Measurements from ENCODE around the gene LILRB5. TPM values are rescaled to one million over a fixed set of nuclear protein-coding genes. Genes with fewer than 3 reads are reported as not detected.

LILRB5 gene
- polyA plus RNA-seq, 2 of the 4 experiments (the other 2 are of a cell fraction): not detected

DNA sequence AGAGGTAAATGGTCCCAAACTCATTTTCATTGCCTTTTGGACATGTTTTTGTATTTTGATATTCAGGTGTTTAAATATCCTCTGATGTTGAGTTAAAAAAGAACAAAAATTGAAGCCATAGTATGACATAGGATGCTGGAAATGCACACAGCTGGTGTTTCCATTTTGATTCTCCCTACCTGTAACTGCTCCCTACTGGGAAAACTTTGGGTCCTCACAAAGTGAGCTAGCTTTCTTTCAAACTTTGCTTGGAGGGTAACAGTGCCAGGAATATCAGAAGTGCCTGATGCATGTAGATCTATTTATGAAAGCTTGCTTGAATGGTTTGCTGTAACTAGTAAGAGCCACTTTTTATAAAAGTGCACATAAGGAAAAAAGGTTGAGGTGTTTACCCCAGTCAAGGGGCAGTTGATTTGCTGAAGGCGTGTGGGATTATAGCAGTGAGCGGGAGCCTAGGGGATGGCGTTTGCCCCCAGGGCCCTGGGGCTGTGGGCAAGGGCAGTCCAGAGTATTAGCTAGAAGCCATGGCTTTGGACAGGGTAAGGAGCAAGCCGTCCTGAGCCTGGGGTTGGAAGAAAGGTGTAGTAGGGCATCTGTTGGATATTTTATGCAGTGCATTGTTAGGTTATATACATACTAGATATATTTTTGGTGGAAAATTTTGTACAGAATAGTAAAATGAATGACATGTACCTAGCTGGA, 52.2 kb downstream of the LILRB5 start:
- Histone ChIP-seq H3K9me3 (no peaks in the 10 kb centered on the region), H3K4me3 (no peak overlapping the region), H3K4me1 (peaks cover 81% of the 10 kb centered on the region), H3K27ac (no peak overlapping the region), H3K4me2 (peak overlapping the region; percentile 93)
- POLR2A ChIA-PET: interaction anchor here (0.6 to 5.0 kb wide), 2 partner anchors 14 to 135 kb away, joined by 4 to 55 read pairs; partner anchors contain the start of genes MBOAT7 and TSEN34
- no peak for FAIRE-seq
- TF ChIP-seq POLR2AphosphoS2 (conservative IDR thresholded peaks at IDR 0.05; ENCODE audit: low read length) (peak; percentile 66; the same call in 1 of the 2 replicates), TFCP2L1 (CRISPR knock-in tag; IDR thresholded peaks at IDR 0.05) (0 out of 2 replicates have a peak, but pooled peaks have one; percentile 31), JUN (IDR thresholded peaks at IDR 0.05) (peak in 1 of 2 experiments; percentile 21; a peak in 1 of 5 replicates), SREBF2 (IDR thresholded peaks at IDR 0.05) (no peak), HOXA7 (CRISPR knock-in tag; IDR thresholded peaks at IDR 0.05) (peak; percentile 45; the same call in 1 of the 2 replicates), HOXB13 (CRISPR knock-in tag; IDR thresholded peaks at IDR 0.05; ENCODE audit: low read depth) (no peak), JUNB (IDR thresholded peaks at IDR 0.05) (no peak)
- TF ChIP-seq, protein P1, sequence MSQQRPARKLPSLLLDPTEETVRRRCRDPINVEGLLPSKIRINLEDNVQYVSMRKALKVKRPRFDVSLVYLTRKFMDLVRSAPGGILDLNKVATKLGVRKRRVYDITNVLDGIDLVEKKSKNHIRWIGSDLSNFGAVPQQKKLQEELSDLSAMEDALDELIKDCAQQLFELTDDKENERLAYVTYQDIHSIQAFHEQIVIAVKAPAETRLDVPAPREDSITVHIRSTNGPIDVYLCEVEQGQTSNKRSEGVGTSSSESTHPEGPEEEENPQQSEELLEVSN (IDR thresholded peaks at IDR 0.05; ENCODE audit: borderline replicate concordance, low read depth): no peak
- ATAC-seq: no peak
- DNase-seq (ENCODE audit: low read depth in 1 of 2, low spot score in 1 of 2): no peak
- 85% methylated on average over 4 of the region's 4 CpGs for WGBS (ENCODE audit: missing lambda C conversion rate)
- CTCF ChIA-PET: interaction anchor here (0.6 to 2.6 kb wide), 4 partner anchors 12 to 36 kb away, joined by 3 to 9 read pairs (median 3); partner anchors contain the start of gene MBOAT7

DNA sequence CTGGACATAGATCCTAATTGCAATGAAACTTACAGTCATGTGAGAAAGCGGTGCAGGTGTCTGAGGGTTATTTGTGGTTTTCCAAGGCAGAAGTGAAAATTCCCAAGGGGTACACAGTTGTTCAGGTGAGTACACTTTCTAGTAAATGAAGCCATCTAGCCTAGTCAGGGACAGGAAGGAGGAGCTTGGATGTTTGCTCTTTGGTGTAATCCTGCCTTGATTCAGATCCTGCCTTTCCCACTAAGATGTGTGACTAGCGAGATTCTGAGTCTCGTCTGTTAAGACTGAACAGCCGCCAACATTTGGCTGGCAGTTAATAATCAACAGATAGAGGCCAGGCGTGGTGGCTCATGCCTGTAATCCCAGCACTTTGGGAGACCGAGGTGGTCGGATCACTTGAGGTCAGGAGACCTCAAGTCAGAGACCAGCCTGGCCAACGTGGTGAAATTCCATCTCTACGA, 53.9 kb downstream of the LILRB5 start:
- ATAC-seq: no peak
- DNase-seq (ENCODE audit: low read depth in 1 of 2, low spot score in 1 of 2): peak in 1 of 2 experiments; percentile 49
- H3K4me3 ChIP-seq: peak overlapping the region; percentile 95
- no peak for FAIRE-seq
- peak overlapping the region; percentile 93 for H3K4me2 ChIP-seq
- H3K27ac ChIP-seq: peak overlapping the region; percentile 92 to 97
- H3K9me3 ChIP-seq: no peaks in the 10 kb centered on the region
- CTCF ChIA-PET: interaction anchor here (0.5 to 1.8 kb wide), 5 partner anchors 10 to 341 kb away, joined by 3 to 7 read pairs (median 3); no protein-coding TSS in a partner anchor
- POLR2A ChIA-PET: interaction anchor here (1.2 to 5.8 kb wide), 2 partner anchors 13 to 66 kb away, joined by 3 to 132 read pairs; partner anchors contain the start of genes CNOT3, MBOAT7 and TSEN34
- TF ChIP-seq FOSB (CRISPR knock-in tag; IDR thresholded peaks at IDR 0.05) (peak; percentile 23; the same call in 1 of the 2 replicates), TP53 (CRISPR knock-in tag; IDR thresholded peaks at IDR 0.05) (no peak)
- H3K4me1 ChIP-seq: peaks cover 67% of the 10 kb centered on the region
- WGBS (ENCODE audit: missing lambda C conversion rate): 19% methylated on average over 9 of the region's 9 CpGs

DNA sequence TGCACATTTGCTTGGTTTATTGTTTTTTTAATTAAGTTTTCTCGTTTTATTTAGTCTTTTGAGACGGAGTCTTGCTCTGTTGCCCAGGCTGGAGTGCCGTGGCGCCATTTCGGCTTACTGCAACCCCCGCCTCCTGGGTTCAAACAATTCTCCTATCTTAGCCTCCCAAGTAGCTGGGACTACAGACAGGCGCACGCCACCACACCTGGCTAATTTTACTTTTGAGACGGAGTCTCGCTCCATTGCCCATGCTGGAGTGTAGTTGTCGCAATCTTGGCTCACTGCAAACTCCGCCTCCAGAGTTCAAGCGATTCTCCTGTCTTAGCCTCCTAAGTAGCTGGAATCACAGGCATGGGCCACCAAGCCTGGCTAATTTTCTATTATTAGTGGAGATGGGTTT, 55.1 kb downstream of the LILRB5 start:
- FAIRE-seq (no peak), DNase-seq (ENCODE audit: low read depth in 1 of 2, low spot score in 1 of 2) (no peak), ATAC-seq (no peak)
- WGBS (ENCODE audit: missing lambda C conversion rate): 33% methylated on average over 13 of the region's 13 CpGs
- H3K4me2 ChIP-seq: peak overlapping the region; percentile 93
- POLR2A ChIA-PET: interaction anchor here (1.2 to 5.8 kb wide), 2 partner anchors 12 to 65 kb away, joined by 3 to 132 read pairs; partner anchors contain the start of genes CNOT3, MBOAT7 and TSEN34
- CTCF ChIA-PET: interaction anchor here (1.8 kb wide), 1 partner anchor 33 kb away, joined by 7 read pairs; no protein-coding TSS in a partner anchor
- TF ChIP-seq ZNF302 (CRISPR knock-in tag; IDR thresholded peaks at IDR 0.05) (no peak), CEBPB (IDR thresholded peaks at IDR 0.05) (peak in 1 of 2 experiments; percentile 44; a peak in 1 of 4 replicates), FOSB (CRISPR knock-in tag; IDR thresholded peaks at IDR 0.05) (0 out of 2 replicates have a peak, but pooled peaks have one; percentile 7)
- no peaks in the 10 kb centered on the region for H3K9me3 ChIP-seq
- H3K4me1 ChIP-seq: peaks cover 55% of the 10 kb centered on the region
- peak overlapping the region; percentile 92 to 97 for H3K27ac ChIP-seq
- peak overlapping the region; percentile 95 for H3K4me3 ChIP-seq

DNA sequence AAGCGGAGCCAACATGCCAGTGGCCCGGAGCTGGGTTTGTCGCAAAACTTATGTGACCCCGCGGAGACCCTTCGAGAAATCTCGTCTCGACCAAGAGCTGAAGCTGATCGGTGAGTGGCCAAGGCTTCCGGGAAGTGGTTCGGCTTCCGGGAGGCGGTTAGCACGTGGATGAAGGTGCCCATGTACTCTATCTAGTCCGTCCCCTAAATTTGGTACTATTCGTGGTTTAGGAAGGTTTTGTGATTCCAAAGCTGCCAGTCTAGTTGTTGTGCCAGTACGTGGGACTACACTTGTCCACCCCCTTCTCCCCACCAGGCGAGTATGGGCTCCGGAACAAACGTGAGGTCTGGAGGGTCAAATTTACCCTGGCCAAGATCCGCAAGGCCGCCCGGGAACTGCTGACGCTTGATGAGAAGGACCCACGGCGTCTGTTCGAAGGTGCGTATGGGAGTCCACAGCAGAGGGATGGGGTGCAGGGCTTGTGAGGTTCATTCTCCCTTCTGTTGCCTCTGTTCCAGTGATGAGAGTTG, 55.8 kb downstream of the LILRB5 start:
- TF ChIP-seq MYC (IDR thresholded peaks at IDR 0.05; ENCODE audit: borderline replicate concordance, low read length) (0 out of 2 replicates have a peak, but pooled peaks have one; percentile 30), HOXB13 (CRISPR knock-in tag; IDR thresholded peaks at IDR 0.05; ENCODE audit: low read depth) (no peak), RARB (CRISPR knock-in tag; IDR thresholded peaks at IDR 0.05) (peak; percentile 81), HEYL (CRISPR knock-in tag; IDR thresholded peaks at IDR 0.05) (no peak), TP53 (CRISPR knock-in tag; IDR thresholded peaks at IDR 0.05) (0 out of 2 replicates have a peak, but pooled peaks have one; percentile 61), ZNF302 (CRISPR knock-in tag; IDR thresholded peaks at IDR 0.05) (no peak), SMC3 (IDR thresholded peaks at IDR 0.05) (no peak), FOXS1 (CRISPR knock-in tag; IDR thresholded peaks at IDR 0.05) (no peak), KDM5A (IDR thresholded peaks at IDR 0.05) (no peak), ZC3H11A (IDR thresholded peaks at IDR 0.05) (0 out of 2 replicates have a peak, but pooled peaks have one; percentile 1)
- TF ChIP-seq, protein P1 (IDR thresholded peaks at IDR 0.05; ENCODE audit: borderline replicate concordance, low read depth): peak; percentile 32; the same call in 1 of the 2 replicates
- TF ChIP-seq, protein P2, sequence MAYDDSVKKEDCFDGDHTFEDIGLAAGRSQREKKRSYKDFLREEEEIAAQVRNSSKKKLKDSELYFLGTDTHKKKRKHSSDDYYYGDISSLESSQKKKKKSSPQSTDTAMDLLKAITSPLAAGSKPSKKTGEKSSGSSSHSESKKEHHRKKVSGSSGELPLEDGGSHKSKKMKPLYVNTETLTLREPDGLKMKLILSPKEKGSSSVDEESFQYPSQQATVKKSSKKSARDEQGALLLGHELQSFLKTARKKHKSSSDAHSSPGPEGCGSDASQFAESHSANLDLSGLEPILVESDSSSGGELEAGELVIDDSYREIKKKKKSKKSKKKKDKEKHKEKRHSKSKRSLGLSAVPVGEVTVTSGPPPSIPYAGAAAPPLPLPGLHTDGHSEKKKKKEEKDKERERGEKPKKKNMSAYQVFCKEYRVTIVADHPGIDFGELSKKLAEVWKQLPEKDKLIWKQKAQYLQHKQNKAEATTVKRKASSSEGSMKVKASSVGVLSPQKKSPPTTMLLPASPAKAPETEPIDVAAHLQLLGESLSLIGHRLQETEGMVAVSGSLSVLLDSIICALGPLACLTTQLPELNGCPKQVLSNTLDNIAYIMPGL (CRISPR knock-in tag; IDR thresholded peaks at IDR 0.05; ENCODE audit: borderline replicate concordance): peak; percentile 73; the same call in 1 of the 2 replicates
- Histone ChIP-seq H3K9me3 (no peaks in the 10 kb centered on the region), H3K4me1 (peaks cover 48% of the 10 kb centered on the region), H3K27ac (peak overlapping the region; percentile 92 to 97), H3K4me2 (peak overlapping the region; percentile 93), H3K4me3 (peak overlapping the region; percentile 95)
- FAIRE-seq (peak; percentile 18), ATAC-seq (peak; percentile 1; a peak in 3 of 6 replicates), DNase-seq (ENCODE audit: low read depth in 1 of 2, low spot score in 1 of 2) (no peak)
- WGBS (ENCODE audit: missing lambda C conversion rate): 5% methylated on average over 24 of the region's 28 CpGs
- ChIA-PET CTCF (interaction anchor here (1.4 kb wide), 1 partner anchor 32 kb away, joined by 4 read pairs; no protein-coding TSS in a partner anchor), POLR2A (interaction anchor here (0.5 to 5.8 kb wide), 8 partner anchors 9 to 98 kb away, joined by 3 to 132 read pairs (median 6); partner anchors contain the start of genes CNOT3, LENG1, MBOAT7 and TSEN34)
